K562 treated with DMSO at 1 percent for 48 hours (cell line): Measurements from ENCODE around the gene CXCL10. TPM values are rescaled to one million over a fixed set of nuclear protein-coding genes. Genes with fewer than 3 reads are reported as not detected.

ENCODE experiments used
- total RNA-seq: library from RNA; unstranded; fragments of 300-600 nt; gene quantifications from 2 replicates; pipeline ENCODE4 v1.2.3, GENCODE V29; 2022; ENCODE audit warnings: low replicate concordance; ENCODE audit errors: extremely low read depth

The CXCL10 gene
- total RNA-seq: not detected in 2 replicates

GRCh38 chr4:76023389-76023788, at the start of gene CXCL10:
Gene CXCL10 (minus strand): TSS chr4:76023497. CDS start chr4:76023431, 66 bp downstream.

GRCh38 chr4:76035799-76036380, 12.6 kb upstream of the CXCL10 start, which contains the start of gene CXCL11:
Gene CXCL11 (minus strand): TSS chr4:76036070. CDS start chr4:76035987, 83 bp downstream.

GRCh38 chr4:76007089-76007862, 16.0 kb downstream of the CXCL10 start, which contains the start of gene CXCL9:
Gene CXCL9 (minus strand): TSS chr4:76007509. CDS start chr4:76007449, 60 bp downstream.

Other genes starting within 250 kb of the CXCL10 start
- not detected in 2 replicates for gene PPEF2, start 121.0 kb downstream of the CXCL10 start, total RNA-seq
- not detected in 2 replicates for gene NAAA, start 82.5 kb downstream of the CXCL10 start, total RNA-seq
- gene SDAD1, start 32.6 kb downstream of the CXCL10 start, total RNA-seq: not detected in 2 replicates
- not detected in 2 replicates for gene CXCL9, start 16.0 kb downstream of the CXCL10 start, total RNA-seq
- not detected in 2 replicates for gene CXCL11, start 12.6 kb upstream of the CXCL10 start, total RNA-seq
- gene ART3, start 51.2 kb upstream of the CXCL10 start, total RNA-seq: not detected in 2 replicates
- gene NUP54, start 124.9 kb upstream of the CXCL10 start, total RNA-seq: not detected in 2 replicates
- gene SCARB2, start 190.3 kb upstream of the CXCL10 start, total RNA-seq: not detected in 2 replicates
- not detected in 2 replicates for gene FAM47E, start 228.2 kb upstream of the CXCL10 start, total RNA-seq